HG03342 (cell line): ENCODE results near the gene AGBL2.
"Not testable (repeated sequence)": the region's sequence is repeated elsewhere in the genome, so short reads cannot be mapped to it uniquely, and the experiment has no call there.

Experiments
- ATAC-seq: cut with Tn5 transposase; IDR thresholded peaks from one replicate; pipeline ENCODE4 v1.9.1; 2021; ENCODE audit warnings: mild to moderate bottlenecking, moderate library complexity; ENCODE audit not compliant: unreplicated experiment

Gene AGBL2, protein sequence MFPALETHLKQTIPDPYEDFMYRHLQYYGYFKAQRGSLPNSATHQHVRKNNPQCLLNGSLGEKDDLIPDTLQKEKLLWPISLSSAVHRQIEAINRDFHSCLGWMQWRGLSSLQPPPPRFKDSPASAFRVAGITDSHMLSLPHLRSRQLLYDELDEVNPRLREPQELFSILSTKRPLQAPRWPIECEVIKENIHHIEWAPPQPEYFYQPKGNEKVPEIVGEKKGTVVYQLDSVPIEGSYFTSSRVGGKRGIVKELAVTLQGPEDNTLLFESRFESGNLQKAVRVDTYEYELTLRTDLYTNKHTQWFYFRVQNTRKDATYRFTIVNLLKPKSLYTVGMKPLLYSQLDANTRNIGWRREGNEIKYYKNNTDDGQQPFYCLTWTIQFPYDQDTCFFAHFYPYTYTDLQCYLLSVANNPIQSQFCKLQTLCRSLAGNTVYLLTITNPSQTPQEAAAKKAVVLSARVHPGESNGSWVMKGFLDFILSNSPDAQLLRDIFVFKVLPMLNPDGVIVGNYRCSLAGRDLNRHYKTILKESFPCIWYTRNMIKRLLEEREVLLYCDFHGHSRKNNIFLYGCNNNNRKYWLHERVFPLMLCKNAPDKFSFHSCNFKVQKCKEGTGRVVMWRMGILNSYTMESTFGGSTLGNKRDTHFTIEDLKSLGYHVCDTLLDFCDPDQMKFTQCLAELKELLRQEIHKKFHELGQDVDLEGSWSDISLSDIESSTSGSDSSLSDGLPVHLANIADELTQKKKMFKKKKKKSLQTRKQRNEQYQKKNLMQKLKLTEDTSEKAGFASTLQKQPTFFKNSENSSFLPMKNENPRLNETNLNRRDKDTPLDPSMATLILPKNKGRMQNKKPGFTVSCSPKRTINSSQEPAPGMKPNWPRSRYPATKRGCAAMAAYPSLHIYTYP

DNA sequence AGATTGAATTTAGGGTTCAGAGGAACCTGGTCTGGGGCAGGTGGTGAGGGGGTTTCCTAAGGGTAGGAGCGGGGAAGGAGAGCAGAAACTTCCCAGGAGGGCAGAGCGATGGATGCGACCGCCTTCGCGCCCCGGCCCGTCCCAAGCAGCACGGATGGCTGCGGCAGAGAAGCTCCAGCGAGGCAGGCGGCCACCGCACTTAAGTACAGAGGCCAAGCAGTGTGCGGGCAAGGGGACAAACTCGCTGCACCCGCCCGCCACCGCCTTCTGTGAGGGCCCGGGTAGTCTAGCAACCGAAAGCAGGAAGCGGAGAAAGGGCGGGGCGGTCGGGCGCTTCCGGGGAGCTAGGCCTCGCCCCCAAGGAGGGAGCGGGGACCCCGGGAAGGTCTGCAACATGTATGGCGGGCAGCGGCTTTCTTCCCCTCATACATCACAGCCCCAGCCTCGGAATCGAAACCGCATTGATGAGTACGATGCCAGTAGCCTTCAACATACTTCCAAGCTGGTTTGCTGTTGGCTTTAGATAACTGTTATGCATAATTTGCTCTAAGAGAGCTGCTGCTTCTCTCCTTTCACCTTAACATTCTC is at the start of gene AGBL2:
TSS of gene AGBL2 (minus strand) at position 288 of the 588 bp plus-strand sequence. CDS start 719 bp downstream, outside the sequence.
- peak; percentile 98 for ATAC-seq

DNA sequence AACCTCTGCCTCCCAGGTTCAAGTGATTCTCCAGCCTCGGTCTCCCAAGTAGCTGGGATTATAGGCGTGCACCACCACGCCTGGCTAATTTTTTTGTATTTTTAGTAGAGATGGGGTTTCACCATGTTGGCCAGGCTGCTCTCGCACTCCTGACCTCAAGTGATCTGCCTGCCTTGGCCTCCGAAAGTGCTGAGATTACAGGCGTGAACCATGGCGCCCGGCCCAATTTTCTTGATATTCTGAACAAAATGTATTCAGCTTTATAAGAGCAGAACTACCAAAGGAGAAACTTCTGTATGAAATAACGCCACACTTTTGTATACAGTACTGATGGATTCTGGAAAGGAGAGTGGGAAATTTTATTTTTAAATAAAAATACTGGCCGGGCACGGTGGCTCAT is 44.1 kb upstream of the AGBL2 start:
- not testable (repeated sequence) for ATAC-seq

DNA sequence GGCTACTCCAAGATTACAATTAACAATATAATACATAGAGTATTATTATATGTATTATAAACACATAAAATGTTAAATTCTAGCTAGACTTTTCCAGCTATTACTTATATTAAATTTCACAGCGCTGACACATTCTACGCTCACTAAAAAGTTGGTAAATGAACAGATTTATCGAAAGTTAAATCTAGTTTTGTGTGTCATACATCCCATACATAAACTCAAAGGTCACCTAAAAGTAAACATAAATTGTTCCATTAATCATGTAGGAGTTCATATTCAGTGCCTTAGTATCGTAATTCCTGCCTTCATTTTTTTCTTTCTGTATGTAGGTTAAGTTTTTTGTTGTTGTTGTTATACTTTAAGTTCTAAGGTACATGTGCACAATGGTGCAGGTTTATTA is 41.0 kb upstream of the AGBL2 start:
- no peak for ATAC-seq

DNA sequence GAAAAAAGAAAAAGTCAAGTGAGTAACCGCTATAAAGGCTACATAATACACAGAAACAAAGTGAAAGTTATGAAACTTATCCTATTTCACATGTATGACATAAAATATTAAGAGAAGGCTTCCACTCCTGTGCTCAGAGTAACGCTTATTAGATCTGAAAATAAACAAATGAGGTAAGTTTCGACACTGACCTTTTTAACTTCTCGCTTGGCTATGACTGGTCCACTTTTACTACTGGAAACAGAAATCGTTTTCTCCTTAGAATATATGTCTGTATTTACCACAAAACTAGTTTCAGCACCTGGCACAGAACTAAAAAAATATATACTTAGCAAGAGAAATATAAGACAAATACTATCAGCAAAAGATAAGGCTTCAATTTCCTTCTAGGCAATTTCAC is 35.6 kb upstream of the AGBL2 start:
- ATAC-seq, result no peak

DNA sequence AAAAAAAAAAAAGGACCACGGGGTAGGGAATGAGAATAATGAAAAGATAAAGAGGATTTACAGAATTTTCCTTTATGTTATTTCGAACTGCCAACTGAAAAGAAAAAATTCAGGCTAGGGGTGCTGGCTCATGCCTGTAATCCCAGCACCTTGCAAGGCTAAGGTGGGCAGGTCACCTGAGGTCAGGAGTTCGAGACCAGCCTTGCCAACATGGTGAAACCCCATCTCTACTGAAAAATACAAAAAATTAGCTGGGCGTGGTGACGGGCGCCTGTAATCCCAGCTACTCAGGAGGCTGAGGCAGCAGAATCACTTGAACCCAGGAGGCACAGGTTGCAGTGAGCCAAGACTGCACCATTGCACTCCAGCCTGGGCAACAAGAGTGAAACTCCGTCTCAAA is 27.3 kb upstream of the AGBL2 start:
- ATAC-seq, result not testable (repeated sequence)

DNA sequence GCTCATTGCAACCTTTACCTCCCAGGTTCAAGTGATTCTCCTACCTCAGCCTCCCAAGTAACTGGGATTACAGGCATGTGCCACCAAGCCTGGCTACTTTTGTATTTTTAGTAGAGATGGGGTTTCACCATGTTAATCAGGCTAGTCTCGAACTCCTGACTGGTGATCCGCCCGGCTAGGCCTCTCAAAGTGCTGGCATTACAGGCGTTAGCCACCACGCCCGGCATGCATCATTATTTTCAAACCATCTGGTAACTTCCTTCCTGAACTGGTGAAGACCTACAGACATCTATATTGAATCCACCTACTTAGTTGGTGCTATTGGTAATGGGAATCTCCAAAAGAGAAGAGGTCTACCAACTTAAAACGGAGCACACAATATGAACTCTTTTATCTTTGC is 22.6 kb upstream of the AGBL2 start:
- not testable (repeated sequence) for ATAC-seq

DNA sequence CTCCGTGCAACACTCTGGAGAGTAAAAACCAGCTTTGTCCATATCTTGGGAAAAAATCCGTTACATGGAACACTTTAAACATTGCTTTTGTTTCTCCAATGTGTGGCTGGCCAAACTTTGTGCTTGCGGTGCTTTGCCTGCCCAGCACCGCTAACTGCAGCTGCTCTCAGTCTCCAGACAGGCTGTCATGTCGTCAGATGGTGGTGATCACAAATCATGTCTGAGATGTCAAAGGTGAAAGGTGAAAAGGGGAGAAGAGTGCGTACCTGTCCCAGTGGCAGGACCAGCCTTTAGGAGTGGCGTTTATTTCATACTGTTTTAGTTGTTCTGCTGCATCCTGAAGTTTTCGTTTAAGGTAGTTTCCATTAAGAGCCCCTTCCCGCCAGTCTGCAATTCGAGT is 17.1 kb upstream of the AGBL2 start:
- ATAC-seq, result no peak

DNA sequence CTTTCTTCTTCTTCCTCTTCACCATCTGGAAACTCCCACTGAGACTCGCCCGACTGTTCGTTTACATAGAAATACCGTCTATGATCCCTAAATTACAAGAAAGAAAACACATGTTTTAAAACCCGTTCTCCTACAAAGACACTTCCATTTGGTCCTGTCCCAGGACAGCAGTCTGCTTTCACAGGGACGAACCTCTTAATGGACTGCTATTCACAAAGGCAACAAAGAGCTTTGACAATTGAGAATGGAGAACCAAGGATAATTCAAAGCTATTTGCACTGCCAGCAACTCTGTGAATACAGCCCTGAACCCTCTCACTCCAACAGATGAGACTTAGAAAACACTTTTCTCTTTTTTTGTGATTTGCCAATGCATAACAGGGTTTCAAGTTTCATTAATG is 16.3 kb upstream of the AGBL2 start:
- ATAC-seq, result no peak

DNA sequence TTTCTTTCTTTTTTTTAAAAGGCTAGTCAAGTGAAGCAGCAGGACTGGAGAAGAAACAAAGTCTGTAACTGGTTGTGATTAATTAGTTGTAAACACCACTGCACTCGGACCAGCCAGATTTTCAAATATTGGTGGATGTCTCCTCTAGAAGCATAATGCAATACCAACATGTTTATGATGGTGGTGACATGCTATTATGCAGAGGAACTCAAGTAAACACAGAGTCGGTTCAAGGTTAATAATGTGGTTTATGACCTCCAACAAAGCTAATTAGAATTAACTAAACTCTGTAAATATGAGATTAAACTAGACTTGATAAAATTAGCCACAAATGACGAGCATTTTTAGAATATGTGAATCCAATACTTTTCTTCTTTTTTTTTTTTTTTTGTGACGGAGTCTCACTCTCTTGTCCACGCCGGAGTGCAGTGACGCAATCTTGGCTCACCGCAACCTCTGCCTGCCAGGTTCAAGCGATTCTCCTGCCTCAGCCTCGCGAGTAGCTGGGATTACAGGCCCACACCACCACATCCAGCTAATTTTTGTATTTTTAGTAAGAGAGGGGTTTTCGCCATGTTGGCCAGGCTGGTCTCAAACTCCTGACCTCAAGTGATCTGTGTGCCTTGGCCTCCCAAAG is 11.8 kb upstream of the AGBL2 start:
- ATAC-seq, result no peak

DNA sequence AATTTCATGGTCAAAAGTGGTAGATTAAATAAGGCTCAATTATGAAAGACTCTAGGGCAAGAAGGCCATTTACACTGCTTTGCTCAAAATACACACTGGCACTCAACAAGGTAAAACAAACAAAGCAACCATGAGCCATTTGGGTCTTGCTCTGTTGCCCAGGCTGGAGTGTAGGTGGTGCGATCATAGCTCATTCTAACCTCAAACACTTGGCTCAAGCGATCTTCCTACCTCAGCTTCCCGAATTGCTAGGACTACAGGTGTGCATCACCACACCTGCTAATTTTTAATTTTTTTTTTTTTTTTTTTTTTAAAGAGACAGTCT is 10.9 kb upstream of the AGBL2 start:
- ATAC-seq, result no peak

DNA sequence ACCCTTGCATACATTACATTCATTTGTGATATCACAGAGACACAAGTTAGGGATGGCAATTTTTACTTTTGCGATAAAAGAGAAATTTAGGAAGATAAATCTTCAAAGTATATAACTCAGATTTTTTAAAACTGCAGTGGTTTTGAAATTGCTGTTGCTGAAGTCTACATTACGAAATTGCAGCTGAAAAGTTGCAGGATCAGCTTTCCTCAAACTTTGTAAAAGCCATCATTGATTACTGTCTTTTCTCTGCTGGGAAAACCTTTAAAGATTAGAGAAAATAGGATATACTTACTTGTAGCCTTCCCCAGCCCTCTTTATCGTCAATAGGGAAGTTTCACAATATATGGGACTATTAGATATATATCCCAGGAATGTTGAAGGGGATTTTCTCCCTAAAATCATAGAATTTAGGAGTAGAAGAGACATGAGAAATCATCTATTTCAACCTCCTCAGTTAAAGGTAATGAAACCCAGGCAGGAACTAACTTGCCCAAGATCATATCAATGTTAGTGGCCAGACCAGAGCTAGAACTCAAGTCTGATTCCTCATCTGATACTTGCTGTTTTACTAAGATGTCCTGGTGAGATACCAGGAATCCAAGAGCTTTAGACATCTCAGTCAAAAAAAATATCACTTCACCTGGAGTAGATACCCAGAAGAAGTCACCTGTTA is 10.4 kb upstream of the AGBL2 start:
- ATAC-seq, result no peak

DNA sequence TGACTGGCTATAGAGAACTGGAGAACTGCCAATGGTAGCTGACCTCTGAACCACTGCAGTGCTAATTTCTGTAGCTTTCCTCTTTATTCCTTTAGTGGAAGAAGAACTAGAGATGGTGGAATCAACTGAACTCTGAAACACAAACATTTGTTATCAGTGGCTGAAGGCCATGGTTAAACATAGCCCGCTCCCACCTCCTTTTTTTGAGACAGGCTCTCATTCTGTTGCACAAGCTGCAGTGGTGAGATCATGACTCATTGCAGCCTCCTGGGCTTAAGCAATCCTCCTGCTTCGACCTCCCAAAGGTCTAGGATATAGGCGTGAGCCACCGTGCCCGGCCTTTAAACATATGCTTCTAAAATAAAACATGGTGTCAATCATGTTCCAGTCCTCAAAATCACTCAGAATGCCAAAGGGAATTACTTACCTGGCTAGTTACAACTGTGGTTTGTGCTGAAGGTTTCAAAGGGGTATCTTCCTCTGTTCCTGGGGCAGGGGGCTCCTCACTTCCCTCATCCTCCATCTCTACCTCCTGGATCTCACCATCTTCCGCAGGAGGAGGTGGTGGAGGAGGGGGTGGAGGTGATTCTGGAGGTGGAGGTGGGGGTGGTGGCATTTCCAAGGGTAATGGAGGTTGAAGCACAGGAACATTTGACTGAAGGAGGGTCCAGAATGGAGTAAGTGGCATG is 9.0 kb upstream of the AGBL2 start:
- ATAC-seq, result no peak

DNA sequence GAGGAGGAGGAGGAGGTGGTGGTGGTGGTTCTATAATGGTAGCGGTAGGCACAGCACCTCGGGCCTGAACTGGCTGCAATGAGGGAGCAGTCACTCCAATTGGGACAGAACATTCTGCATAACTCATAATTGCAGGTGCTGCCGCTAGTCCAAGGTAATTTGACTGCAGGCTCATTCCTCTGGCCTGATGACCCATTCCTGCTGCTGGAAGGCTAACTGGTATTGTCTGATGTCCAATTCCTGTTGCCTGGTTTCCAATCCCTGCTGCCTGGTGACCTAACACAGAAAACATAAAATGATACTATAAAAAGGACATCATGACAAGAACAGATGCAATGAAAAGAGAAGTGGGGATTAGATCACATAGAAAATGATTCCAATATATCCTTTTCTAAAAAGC is 7.9 kb upstream of the AGBL2 start:
- ATAC-seq, result no peak

DNA sequence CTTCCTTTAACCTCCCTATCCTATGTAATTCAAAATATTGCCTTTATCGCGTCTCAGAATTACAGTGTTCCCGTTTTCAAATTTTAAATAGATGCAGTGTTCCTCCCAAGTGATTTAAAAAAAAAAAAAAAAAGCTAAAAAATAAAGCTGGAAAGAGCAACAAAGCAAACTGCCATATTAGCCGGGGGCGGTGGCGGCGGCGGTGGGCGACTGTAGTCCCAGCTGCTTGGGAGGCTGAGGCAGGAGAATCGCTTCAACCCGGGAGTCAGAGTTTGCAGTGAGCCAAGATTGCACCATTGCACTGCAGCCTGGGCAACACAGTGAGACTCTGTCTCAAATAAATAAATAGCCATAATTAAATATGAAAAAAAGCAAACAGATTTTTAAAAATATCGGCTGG is 5.5 kb upstream of the AGBL2 start:
- ATAC-seq, result no peak

DNA sequence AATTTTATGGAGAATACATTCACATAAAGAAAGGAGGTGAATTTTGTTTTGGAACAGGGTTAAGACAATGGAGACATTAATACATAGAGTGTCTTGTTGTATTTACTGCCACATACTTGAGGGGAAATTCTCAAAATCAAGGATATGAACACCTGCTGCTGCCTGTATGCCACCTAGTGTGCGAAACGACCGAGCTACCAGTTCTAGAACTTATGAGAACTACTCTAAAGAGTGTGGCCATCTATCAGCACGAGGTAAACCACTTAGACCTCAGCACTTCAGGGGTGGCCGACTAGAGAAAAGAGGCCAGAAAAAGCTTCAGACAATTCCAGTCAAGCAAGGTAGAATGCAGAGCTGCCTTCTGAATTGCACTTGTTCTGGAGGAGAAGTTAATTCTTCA is 1.5 kb upstream of the AGBL2 start:
- no peak for ATAC-seq

DNA sequence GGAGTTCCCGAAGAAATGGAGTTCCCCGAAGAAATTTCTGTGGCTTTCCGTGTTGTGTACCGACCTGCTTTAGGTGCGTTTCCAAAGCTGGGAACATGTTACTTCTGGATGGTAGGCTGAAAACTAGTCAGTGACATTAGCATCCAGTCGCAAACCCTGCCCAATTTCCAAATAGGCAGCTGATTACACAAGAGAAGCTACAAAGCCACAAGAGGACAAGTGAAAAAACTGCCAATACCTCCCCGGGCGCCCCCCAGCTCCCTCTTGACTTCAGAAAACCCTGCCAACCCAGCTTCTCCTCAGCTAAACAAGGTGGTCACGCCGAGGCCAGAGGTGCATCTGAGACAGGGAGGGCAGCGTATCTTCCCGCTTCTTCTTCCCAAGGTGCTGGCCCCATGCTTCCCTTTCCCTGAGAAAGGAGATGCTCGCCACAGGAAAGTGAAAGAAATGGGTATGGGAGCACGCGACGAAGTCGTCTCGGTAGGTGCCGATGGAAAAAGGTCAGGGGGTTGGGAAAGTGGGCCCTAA is 551 bp downstream of the AGBL2 start:
- no peak for ATAC-seq

DNA sequence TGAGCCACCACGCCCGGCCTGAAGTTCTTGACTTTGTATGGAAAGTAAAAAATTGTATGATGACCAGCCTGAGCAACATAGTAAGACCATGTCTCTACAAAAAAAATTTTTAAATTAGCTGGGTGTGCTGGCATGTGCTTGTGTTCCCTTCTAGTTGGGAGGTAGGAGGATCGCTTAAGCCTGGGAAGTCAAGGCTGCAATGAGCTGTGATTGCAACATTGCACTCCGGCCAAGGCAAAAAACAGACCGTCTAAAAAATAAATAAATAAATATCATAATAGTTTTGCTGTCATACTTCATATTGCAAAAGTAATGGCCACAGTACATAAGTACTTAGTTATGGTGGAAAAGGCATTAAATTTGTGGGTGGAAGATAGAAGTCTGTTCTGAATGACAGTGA is 3.4 kb downstream of the AGBL2 start:
- ATAC-seq, result no peak

DNA sequence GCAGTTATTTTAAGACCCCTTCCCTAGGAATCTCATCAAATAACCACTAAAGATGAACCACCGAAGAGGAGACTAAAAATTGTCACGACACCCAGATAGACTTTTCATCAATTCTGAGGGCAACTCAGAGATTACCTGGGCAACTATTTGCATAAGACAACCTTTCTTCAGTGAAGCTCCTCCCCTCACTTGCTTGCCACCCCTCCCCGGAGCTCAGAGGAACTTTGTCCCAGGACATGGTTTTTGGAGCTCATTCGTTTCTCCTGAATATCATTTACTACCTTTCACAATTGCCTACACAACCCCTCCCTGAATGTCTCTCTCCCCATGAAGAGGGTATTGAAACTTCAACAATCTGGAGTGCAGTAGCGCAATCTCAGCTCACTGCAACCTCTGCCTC is 3.9 kb downstream of the AGBL2 start:
- no peak for ATAC-seq

DNA sequence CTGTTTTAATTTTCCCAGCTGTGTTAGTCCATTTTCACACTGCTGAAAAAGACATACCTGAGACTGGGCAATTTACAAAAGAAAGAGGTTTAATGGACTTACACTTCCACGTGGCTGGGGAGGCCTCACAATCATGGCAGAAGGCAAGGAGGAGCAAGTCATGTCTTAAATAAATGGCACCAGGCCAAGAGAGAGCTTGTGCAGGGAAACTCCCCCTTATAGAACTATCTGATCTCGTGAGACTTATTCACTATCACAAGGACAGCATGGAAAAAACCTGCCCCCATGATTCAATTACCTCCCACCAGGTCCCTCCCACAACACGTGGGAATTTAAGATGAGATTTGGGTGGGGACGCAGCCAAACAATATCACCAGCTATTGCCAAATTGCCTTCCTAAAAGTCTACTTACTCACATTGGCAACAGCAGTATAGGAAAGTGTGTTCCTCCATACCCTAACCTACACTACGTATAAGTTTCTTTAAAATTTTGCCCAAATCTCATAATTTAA is 7.8 kb downstream of the AGBL2 start:
- ATAC-seq, result not testable (repeated sequence)

DNA sequence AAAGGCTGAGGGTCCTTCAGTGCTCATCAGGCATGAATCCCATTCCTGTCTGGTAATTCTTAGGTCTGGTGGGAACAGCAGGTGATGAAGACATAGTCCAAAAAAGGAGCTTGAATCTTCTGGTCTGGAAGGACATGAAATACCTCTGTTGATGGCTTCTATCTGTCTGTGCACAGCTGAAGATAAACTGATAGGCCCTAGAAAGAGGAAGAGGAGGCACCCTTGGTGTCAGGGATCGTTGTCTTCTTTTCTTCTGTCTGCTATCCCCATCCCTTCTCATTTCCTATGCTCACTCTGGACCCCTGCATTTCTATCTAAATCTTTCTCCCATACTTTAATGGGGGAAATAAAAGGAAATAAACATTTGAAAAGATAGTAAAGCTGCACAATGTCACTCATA is 9.4 kb downstream of the AGBL2 start:
- ATAC-seq, result no peak
